GM18517 (cell line): ENCODE results near the gene BCL11A.
"Not testable (repeated sequence)": the region's sequence is repeated elsewhere in the genome, so short reads cannot be mapped to it uniquely, and the experiment has no call there.

Source experiments
- ATAC-seq: cut with Tn5 transposase; IDR thresholded peaks from one replicate; pipeline ENCODE4 v1.9.1; 2021; ENCODE audit warnings: mild to moderate bottlenecking, moderate library complexity; ENCODE audit not compliant: unreplicated experiment

Gene BCL11A

DNA sequence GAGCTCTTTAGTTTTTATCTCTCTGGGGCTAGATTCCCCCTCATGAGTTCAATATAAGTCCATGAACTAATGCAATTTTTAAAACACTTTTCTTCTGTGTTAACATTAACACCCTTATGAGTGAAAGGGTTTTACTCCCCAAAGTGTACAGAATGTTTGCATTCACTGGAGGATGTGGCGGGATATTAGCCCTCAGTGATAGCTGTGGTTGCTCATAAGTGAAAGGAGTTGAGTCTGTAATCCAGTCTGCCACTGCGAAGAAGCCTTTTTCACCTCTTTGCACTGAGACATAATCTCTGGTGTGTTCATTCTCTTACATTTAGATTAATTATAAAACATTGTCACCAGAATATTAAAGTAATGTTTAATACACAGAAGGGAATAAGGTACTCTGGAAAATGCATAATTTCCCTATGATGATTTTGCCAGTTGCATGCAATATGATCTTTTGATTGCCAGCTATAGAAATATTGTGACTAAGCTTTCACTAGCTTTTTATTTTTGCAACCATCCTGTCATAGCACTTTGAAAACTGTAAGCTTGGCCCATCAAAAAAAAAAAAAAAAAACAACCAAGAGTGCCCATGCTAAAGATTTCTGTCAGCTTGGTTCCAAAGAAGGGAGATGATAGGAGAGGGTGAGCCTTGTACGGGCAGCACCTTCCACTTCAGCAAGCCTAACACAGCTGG, 113.2 kb downstream of the BCL11A start:
- no peak for ATAC-seq

DNA sequence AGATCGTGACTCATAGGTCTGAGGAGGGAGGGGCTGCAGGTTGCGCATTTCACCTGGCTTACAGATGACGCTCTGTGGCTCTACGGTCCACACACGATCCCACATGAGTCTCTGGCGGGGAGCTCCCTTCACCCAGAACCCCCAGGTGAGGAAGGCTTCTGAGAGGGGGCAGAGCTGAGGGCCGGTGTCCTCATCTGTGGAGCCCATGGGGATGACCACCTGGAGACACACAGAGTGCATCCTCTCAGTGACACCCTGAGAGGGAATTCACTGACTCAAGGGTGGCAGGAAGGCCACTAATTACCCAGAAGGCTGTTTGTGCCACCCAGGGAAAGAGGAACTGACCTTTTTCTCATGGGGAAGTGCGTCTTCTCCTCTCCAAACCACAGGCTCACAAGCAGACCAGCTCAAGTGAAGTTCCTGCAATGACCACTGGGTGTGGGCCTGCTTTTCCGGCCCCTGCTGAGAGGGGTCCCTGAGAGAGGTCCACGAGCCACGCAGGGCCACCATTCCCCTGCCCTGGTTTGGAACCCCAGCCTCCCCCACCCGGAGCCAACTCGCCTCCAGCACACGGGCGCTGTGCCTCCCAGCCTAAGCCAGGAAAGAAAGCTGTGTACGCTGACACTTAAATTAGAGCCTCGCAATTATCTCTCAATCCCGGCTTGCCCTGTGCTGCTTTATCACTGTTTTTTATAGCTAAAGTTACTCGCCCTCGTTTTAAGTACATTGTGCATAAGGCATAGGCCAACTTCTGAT, 114.1 kb downstream of the BCL11A start:
- peak; percentile 99 for ATAC-seq

DNA sequence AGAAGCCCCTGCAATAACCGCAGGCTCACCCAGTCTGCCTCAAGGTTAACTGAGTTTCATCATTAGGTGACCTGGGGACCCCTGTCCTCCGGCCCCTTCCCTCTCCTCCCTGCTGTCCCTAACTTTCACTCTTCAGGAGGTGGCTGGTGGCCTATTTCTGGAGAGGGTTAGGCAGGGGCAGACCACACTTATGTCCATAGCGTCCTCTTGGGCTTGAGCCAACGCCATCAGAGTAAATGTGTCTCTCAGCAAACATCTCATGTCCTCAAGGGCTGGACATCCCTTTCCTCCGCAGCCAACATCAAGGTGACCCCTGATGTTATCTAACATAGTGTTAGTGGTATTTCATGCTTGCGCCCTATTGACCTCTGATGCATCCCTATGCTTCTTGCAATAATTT, 114.8 kb downstream of the BCL11A start:
- no peak for ATAC-seq

DNA sequence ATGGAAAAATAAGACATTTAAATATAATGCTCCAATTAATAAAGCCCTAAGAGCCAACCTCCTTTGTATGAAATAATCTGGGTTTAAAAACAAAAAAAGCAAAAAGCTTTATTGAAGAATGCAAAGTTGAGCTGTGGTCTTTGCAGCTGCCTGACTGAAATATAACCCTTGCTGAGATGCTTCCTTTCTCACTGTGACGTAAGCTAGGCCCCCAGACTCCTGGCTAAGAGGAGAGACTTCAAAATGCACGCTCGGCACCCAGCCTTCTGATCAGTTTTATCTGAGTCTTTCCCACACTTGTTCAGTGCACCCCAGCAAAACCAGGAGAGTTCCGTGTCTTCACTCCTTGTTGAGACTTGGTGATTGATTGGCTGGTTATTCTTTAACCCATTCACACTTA, 115.3 kb downstream of the BCL11A start:
- ATAC-seq = no peak

DNA sequence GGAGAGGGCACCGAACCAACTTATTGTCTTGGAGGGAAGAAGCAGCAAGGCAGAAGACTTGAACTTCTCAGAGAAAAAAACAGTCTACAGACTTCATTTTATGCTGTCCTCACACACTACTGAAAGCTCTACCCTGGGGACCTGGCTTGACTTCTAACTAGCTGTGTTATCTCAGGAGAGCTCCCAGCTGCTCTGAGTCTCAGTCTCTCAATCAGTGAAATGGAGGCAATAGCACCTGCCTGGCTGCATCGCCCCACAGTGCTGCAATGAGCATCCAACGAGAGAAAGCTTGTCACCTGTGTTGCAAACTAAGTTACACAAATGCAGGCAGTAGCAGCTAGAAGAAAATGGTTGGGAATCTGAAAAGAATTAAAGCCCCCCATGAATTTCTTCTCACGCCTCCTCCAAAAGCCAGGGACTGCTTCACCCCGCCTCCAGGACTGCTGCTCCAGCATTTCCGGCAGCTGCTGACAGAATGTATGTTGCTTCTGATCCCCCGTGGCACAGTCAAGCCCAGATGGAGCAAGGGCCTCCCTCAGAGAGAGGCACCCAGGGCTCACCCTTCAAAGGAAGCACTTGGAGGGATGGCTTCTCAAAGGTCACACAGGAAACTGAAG, 116.3 kb downstream of the BCL11A start:
- no peak for ATAC-seq

DNA sequence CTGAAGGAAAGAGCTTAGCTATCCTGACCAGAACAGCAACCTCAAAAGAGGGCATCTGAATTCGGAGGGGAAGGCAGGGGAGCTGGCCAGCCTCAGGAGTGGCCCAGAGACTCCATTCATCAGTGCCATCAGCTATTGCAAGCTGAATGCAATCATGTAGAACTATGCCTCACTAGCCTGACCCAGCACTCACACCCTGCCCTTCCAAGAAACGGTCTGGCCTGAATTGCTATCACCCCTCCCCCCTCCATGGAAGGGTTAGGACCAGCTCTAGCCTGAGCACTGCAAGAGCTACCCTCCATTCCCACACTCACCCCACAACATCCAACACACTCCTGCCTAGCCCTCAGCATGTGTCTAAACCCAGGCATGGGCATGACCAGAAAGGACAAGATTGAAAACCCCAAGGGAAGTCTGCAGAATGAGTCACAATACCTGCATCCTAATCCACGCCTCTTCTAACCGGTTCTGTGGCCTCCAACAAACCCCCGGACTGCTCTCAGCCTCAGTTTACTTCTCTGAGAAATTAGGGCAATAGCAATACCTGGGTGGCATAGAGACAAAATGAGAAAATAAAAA, 120.3 kb downstream of the BCL11A start:
- no peak for ATAC-seq

DNA sequence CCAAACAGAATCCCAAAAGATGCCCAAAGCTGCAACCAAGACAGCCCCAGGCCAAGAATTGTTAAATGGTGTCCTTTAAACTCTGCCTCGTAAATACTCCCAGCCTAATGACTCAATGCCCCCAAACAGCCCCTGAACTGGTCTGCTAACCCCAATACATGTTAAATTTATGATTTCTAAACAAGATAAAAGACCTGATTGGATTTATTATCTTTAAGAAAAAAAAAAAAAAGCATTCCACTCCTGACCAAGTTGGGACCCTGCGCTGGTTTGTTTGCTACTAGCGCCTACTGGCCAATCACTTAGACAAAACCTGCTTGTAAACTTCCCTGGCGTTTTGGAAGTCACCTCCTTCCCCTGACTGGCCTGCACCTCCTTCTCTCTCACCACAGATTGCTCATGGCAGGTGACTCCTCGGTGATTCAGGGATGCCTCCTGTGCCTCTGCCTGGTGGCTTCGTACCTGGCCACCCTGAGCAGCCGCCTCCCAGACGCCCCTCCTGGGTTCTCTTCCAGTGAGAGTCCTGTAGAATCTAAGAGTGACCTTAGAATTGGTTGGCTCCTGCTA, 121.3 kb downstream of the BCL11A start:
- ATAC-seq = no peak

DNA sequence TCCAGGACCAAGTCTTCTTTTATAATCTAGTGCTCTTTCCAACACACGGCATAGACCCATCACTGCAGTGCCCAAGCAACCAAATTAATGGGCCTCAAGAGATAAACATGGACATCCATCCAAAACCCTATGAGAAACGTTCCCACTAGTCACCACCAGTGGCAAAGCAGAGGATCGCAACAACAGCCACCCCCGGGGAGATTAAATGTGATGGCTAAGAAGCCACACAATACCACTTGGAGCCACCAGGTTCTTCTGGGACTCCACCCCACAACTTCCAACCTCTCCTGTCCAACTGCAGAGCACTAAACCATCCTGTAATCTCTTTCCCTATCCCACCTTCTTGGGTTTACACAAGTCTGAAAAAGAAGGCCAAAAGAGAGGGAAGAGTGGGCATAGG, 123.8 kb downstream of the BCL11A start:
- no peak for ATAC-seq

DNA sequence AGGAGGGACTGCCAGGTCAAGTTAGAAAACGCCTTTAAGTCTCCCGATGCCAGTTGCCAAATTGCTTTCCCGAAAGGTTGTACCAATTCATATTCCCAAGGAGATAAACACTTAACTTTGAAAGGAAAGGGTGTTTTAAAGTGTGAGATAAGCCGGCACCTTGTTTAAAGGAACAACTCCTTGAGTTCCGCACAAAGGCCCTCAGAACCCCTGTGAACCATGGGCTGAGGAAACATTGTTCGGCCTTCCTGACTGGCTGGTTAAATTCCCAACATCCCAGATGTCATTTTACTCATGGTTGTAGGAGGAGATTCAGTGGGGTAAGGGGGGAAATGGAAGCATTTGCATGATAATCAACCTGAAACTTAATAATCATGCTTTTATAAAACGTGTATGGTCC, 126.6 kb downstream of the BCL11A start:
- no peak for ATAC-seq

DNA sequence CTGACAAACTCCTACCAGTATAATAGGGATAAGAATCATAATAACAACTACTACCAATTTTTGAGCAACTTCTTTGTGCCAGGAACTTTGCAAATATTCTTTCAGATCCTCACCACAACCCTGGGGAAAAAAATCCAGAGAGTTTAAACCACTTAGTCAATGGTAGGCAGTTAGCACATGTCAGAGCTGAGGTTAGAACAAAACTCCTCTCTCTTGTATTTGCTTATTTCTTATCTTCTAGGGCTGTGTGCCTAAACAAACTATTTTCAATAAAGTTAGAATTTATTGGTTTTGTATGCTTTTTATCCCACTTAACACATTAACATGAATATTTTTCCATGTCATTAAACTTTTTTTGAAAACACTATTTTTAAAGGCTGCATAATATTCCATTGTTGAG, 127.1 kb downstream of the BCL11A start:
- ATAC-seq = no peak

DNA sequence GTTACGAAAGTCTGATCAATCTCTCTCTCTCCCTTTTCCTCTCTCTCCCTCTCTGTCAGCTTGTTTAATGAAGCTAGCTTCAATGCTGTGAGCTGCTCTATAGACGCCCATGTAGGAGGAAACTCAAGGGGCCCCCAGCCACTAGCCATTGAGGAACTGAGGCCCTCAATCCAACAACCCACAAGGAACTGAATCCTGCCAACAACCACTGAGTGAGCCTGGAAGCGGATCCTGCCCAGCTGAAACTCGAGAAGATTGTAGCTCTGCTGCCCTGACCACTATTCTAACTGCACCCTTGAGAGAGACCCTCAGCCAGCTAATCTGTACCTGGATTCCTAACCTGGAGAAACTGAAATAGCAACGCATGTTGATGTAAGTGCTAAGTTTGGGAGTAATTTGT, 129.2 kb downstream of the BCL11A start:
- ATAC-seq = no peak

DNA sequence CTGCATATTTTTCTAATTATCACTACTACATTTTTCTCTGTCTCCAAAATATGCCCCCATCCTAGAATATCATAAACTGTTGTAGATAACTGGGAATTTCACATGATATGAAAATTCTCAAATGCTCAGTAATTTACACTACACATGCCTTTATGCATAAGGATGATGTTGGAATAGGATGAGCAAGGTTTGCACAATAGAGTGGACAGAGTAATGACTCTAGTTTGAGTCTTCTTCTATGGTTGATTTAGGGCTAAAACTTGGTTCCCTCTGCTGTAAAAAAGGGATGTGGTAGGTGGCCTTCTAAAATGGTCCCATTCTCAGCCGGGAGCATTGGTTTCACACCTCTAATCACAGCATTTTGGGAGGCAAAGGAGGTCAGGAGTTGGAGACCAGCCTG, 129.9 kb downstream of the BCL11A start:
- ATAC-seq = no peak

DNA sequence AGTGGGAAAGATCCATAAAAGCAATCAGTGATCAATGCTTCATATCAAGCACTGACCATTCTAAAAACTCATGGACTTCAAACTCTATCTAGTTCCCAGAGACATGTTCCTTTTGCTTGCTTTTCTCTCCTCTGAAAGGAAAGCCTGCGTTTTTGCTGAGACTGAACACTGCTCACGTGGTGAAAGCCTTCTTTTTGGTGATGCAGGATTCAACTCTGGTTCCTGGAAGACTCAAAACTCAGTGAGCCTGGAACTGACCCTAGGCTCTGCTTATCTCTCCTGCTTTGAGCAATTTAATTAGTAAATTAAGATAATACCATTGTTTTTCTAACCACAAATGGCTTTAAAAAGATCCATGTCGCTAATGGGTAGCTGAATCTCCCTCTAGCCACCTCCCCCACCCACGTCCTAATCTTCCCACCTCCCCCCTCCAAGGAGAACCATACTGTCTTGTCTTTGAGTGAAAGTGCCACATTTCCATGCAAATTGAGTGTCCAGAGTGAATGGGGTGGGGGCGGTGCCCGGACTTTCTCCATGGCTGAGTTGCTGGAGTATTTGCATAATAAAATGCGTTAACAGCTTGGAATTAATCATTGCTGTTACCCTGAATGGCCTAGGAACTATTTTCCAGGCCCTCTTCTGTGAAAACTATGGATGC, 130.5 kb downstream of the BCL11A start:
- ATAC-seq = no peak

DNA sequence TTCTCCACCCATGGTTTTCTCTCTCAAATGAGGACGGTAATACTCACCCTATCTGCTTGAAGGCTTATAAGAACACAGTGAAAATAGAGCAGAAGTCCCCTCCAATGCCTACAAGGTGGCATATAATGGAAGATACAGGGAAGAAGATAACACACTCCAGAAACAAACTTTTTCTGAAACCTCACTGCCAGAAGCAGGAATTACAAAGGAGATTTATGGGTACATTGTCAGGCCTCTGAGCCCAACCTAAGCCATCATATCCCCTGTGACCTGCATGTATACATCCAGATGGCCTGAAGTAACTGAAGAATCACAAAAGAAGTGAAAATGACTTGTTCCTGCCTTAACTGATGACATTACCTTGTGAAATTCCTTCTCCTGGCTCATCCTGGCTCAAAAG, 136.2 kb downstream of the BCL11A start:
- ATAC-seq = not testable (repeated sequence)

DNA sequence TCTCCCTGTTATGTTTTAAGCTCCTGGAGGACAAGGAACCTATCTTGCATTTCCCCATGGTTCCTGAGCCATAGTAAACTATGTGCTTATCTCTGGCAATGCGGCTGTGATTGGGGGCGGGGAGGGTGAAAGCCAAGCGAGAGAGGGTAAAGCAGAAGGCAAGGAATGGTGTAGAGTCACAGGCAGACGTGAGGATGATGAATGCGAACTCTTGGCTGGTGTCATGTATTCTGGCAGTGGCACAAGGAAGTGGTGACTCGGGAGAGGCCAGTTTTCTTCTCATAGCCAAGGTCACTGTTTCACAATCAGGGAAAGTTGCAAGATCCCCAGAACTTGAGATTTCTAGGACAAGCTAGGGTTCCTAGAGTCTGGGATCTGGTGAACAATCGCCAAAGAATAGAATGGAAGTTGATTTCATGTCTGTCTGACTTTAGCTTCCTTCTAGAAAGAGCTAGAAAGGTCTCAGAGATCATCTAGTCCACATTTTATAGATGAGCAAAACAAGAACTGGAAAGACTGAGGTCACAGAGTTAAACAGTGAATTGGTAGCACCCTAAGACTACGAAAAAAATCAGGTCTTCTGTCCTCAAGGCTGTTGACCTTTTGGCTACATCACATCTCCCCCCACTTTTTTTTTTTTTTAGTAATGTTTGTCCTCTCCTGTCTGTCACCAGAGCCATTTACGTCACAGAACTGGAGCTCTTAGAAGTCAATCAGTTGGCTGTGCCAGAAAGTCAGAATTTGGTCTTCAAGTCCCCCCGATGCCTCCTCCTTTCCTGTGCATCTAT, 137.0 kb downstream of the BCL11A start:
- ATAC-seq = no peak

DNA sequence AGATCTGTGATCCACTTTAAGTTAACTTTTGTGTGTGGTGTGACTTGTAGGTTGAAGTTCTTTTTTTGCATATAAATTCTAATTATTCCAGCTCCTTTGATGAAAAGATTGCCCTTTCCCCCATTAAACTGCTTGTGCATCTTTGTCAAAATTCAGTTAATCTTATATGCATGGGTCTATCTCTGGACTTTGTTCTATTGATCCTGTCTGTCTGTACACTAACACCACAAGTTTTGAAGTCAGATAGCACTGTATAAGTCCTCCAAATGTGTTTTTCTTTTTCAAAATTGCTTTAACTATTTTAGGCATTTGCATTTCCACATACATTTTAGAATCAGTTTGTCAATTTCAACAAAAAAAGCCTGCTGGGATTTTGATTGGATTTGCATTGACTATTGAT, 137.6 kb downstream of the BCL11A start:
- no peak for ATAC-seq

DNA sequence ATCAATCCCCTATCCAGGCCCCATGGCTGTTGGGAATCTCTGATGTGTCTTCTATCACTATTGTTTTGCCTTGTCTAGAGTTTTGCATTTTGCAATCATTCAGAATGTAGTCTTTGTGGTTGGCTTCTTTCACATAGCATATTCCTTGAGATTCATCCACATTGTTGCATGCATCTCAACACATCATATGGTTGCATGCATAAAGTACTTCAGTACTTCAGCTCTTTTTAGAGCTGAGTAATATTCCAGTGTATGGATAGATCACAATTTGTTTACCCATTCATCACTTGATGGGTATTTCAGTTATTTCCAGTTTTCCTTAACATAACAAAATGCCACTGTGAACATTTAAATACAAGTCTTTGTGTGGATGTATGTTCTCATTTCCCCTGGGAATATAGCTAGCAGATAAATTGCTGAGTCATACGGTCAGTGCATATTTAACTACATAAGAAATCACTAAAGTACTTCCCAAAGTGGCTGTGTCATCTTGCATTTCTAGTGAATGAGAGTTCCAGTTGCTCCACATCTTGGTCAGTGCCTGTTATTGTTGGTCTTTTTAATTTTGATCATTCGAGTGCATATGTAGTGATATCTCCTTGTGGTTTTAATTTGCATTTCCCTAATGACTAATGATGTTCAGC, 138.8 kb downstream of the BCL11A start:
- no peak for ATAC-seq

DNA sequence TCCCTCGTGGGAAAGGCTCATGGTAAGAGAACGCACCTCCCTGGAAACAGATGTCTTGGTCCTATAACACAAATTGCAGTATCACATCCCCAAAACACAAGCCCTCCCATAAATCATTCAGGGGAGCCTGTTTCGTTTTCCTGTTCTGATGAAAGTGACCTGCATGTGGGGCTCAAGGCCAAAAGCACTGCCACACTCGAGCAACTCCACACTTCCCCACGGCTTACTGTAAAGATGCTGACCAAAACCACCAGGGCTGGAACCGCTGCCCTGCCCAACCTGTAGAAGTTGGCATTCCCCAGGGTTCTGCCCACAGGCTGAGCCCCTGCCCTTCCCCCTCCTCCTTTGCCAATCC, 139.7 kb downstream of the BCL11A start:
- ATAC-seq = peak; percentile 72

DNA sequence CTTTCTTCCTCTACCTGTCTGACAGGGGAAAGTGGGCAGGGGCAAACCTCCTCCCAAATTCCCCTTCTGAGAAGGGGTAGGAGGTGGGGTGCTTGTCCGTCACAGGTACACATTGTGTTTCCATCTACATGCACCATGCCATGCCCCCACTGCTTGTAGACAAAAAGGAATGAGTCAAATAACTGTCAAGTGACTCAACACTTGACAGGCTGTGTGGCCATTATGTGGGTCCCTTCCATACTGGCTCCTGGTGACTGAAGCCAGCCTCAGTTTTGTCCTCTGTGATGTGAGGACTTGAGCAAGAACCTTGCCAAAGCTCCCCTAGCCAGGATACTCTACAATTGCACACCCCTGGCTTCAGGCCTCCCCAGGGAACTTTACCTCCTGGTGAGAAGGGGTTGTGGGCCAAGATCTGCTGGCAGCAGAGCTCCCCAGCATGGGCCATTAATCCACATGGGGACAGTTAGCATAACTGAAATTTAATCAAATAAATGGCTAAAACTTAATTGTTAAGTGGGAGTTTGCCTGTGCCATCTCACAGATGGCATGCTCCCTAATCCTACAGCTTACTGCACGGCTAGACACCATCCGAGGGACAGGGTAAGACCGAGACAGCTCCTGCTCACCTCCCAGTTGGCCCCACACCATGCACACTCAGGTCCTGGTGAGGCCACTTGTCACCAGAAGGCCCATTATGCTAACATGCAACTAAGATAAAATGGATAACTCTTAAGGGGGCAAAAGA, 140.2 kb downstream of the BCL11A start:
- ATAC-seq = peak; percentile 17
